CD4-positive, alpha-beta T cell (primary cell): ENCODE results near the gene MRAP. TPM values are rescaled to one million over a fixed set of nuclear protein-coding genes. Genes with fewer than 3 reads are reported as not detected.

Source experiments
- ATAC-seq: fragments of 200-7000 bp; cut with Tn5 transposase; one replicate; pipeline ENCODE4 v1.10.0; 2022; ENCODE audit warnings: mild to moderate bottlenecking; ENCODE audit not compliant: poor library complexity
- CTCF ChIA-PET: fragments of 350-600 bp; sonication (Branson Sonifier 250); formaldehyde crosslinking; loops from one replicate; lab custom pipeline; 2021; ENCODE audit warnings: antibody characterized with exemption, inconsistent platforms; lab: Charles Lee
- POLR2A ChIA-PET: fragments of 350-600 bp; sonication (Branson Sonifier 250); formaldehyde crosslinking; loops from one replicate; lab custom pipeline; 2021; ENCODE audit warnings: antibody characterized with exemption, inconsistent platforms; lab: Charles Lee
- DNase-seq, 14 experiments: peaks; one replicate each; pipeline ENCODE4 v3.0.0-alpha.2; 2013 to 2020; ENCODE audit warnings: mixed read lengths in 2 of 14
- H3K27ac ChIP-seq, 2 donors: one replicate each; pipeline versions ENCODE4 v1.5.1 to v1.7.0; 2013; ENCODE audit warnings: low read length in 2 of 2, low read depth in 1 of 2, mild to moderate bottlenecking in 1 of 2
- H3K27me3 ChIP-seq, 2 experiments: 1 replicate in 1 of 2; 2 replicates in 1 of 2; pipeline versions ENCODE4 v1.6.1 to v1.7.0; 2013; ENCODE audit warnings: low read length in 2 of 2, control low read depth in 1 of 2, mild to moderate bottlenecking in 1 of 2, moderate library complexity in 1 of 2; ENCODE audit not compliant: insufficient read depth in 2 of 2, control insufficient read depth in 1 of 2
- H3K36me3 ChIP-seq: one replicate; pipeline ENCODE4 v1.6.1; 2013; ENCODE audit warnings: low read length, control low read depth; ENCODE audit not compliant: insufficient read depth
- H3K4me1 ChIP-seq: one replicate; pipeline ENCODE4 v1.6.1; 2013; ENCODE audit warnings: low read length, control low read depth; ENCODE audit not compliant: insufficient read depth
- H3K4me3 ChIP-seq: one replicate; pipeline ENCODE4 v1.5.1; 2013; ENCODE audit warnings: mild to moderate bottlenecking, low read length, moderate library complexity
- H3K9me3 ChIP-seq, 2 experiments: 1 replicate in 1 of 2; 2 replicates in 1 of 2; pipeline versions ENCODE4 v1.6.1 to v1.7.0; 2013; ENCODE audit warnings: low read length in 2 of 2, mild to moderate bottlenecking in 2 of 2, control low read depth in 1 of 2, moderate library complexity in 1 of 2; ENCODE audit not compliant: control insufficient read depth in 1 of 2, insufficient read depth in 1 of 2
- H3K27ac Mint-ChIP-seq: one replicate; pipeline ENCODE4 v1.8.0; 2020; ENCODE audit warnings: mixed read lengths
- H3K27me3 Mint-ChIP-seq: one replicate; pipeline ENCODE4 v1.8.0; 2021; ENCODE audit warnings: mixed read lengths
- H3K36me3 Mint-ChIP-seq: one replicate; pipeline ENCODE4 v1.8.0; 2021; ENCODE audit warnings: low read depth, mixed read lengths
- H3K4me1 Mint-ChIP-seq: one replicate; pipeline ENCODE4 v1.8.0; 2021; ENCODE audit warnings: low read depth, mixed read lengths
- H3K4me3 Mint-ChIP-seq: one replicate; pipeline ENCODE4 v1.8.0; 2020; ENCODE audit warnings: mild to moderate bottlenecking, mixed read lengths
- H3K9me3 Mint-ChIP-seq: one replicate; pipeline ENCODE4 v1.8.0; 2020; ENCODE audit warnings: mixed read lengths
- intact Hi-C, 2 experiments: fragments of 100-400 bp; cut with DNase I in 1 of 2; cut with micrococcal nuclease in 1 of 2; formaldehyde crosslinking; loops; one replicate each; pipeline versions ENCODE4 v1.15.1 to v1.9.0; 2023 to 2025; cut with DNase I, micrococcal nuclease
- total RNA-seq, 174 experiments: library from RNA in 2 of 174; stranded (reverse) in 2 of 174; gene quantifications; one replicate each; pipeline ENCODE4 v1.2.3 and lab custom pipeline; 2021 to 2026
- TF ChIP-seq, protein P1 (sequence below): fragments of 200-600 bp; IDR thresholded peaks from one replicate; pipeline ENCODE4 v1.8.0; 2022; ENCODE audit warnings: antibody characterized with exemption, mild to moderate bottlenecking

The MRAP gene
- total RNA-seq, 2 experiments from 2014 or later, result not detected

DNA sequence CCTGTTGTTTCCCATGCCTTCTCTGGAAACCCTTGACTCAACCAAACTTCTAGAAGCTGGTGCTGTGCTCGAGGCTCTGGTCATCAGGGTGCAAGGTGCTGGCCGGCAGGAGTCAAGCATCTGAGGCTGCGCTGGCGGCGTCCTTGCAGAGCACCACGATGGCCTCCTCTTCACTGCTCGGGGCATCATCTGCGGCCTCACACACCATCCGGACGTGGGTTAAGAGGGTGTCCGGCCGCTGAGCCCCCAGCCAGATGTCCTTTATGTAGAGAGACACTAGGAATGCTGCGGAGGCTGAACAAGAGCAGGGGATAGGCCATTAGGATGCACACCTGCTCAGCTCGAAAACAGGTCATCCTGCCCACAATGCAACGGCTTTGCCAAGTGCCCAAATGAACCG is 16.2 kb downstream of the MRAP start:
- no peak overlapping the region for H3K27ac Mint-ChIP-seq
- TF ChIP-seq, protein P1, sequence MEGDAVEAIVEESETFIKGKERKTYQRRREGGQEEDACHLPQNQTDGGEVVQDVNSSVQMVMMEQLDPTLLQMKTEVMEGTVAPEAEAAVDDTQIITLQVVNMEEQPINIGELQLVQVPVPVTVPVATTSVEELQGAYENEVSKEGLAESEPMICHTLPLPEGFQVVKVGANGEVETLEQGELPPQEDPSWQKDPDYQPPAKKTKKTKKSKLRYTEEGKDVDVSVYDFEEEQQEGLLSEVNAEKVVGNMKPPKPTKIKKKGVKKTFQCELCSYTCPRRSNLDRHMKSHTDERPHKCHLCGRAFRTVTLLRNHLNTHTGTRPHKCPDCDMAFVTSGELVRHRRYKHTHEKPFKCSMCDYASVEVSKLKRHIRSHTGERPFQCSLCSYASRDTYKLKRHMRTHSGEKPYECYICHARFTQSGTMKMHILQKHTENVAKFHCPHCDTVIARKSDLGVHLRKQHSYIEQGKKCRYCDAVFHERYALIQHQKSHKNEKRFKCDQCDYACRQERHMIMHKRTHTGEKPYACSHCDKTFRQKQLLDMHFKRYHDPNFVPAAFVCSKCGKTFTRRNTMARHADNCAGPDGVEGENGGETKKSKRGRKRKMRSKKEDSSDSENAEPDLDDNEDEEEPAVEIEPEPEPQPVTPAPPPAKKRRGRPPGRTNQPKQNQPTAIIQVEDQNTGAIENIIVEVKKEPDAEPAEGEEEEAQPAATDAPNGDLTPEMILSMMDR, result no peak
- POLR2A ChIA-PET, result no interaction called here
- ATAC-seq (no peak), DNase-seq (no peak)
- H3K9me3 Mint-ChIP-seq, result no peaks in the 10 kb centered on the region
- no peaks in the 10 kb centered on the region for H3K4me1 Mint-ChIP-seq
- Histone ChIP-seq H3K27ac (no peak overlapping the region), H3K36me3 (peaks cover 62% of the 10 kb centered on the region), H3K9me3 (no peaks in the 10 kb centered on the region), H3K4me3 (no peak overlapping the region), H3K27me3 (no peaks in the 10 kb centered on the region), H3K4me1 (no peaks in the 10 kb centered on the region)
- H3K36me3 Mint-ChIP-seq, result peaks cover 81% of the 10 kb centered on the region
- no peak overlapping the region for H3K4me3 Mint-ChIP-seq
- intact Hi-C loops, result no loop called here
- CTCF ChIA-PET, result no interaction called here
- no peaks in the 10 kb centered on the region for H3K27me3 Mint-ChIP-seq

DNA sequence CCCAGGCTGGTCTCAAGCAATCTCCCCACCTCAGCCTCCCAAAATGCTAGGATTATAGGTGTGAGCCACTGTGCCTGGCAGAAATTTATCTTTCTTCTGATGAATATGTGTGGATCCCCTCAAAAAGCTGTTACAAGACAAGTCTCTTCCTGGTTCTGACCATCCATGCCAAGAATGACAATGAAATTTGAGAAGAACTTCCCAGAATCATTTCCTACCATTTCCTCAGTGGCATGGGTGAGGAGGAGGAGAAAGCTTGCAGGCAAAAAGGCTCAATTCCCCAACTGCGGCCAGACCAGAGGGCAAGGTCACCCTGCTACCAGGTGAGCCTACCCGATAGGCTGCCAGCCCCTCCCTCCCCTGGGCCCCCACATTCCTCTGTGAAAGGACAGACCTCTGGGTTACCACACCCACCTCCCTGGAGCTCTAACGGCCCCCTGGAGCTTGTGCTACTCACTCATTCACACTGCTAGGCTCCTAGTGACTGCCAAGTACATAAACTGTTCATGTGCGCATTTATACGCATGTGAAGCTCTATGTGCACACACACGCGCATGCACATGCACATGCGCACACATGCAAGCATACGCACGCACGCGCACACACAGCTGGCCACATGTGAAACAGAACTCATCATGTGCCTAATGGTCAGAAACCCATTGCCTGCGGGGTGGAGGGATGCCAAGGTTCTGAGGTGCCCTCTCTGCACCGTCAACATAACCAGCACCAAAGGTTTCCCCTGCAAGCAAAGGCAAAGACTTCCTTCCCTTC is 17.0 kb downstream of the MRAP start:
- Histone ChIP-seq H3K27ac (no peak overlapping the region), H3K4me3 (no peak overlapping the region), H3K9me3 (no peaks in the 10 kb centered on the region), H3K4me1 (no peaks in the 10 kb centered on the region), H3K27me3 (no peaks in the 10 kb centered on the region), H3K36me3 (peaks cover 71% of the 10 kb centered on the region)
- POLR2A ChIA-PET, result no interaction called here
- ATAC-seq (no peak), DNase-seq (no peak)
- TF ChIP-seq, protein P1, result no peak
- no peak overlapping the region for H3K4me3 Mint-ChIP-seq
- H3K27ac Mint-ChIP-seq, result no peak overlapping the region
- CTCF ChIA-PET, result no interaction called here
- peaks cover 90% of the 10 kb centered on the region for H3K36me3 Mint-ChIP-seq
- H3K4me1 Mint-ChIP-seq, result no peaks in the 10 kb centered on the region
- H3K9me3 Mint-ChIP-seq, result no peaks in the 10 kb centered on the region
- intact Hi-C loops, result no loop called here
- no peaks in the 10 kb centered on the region for H3K27me3 Mint-ChIP-seq

DNA sequence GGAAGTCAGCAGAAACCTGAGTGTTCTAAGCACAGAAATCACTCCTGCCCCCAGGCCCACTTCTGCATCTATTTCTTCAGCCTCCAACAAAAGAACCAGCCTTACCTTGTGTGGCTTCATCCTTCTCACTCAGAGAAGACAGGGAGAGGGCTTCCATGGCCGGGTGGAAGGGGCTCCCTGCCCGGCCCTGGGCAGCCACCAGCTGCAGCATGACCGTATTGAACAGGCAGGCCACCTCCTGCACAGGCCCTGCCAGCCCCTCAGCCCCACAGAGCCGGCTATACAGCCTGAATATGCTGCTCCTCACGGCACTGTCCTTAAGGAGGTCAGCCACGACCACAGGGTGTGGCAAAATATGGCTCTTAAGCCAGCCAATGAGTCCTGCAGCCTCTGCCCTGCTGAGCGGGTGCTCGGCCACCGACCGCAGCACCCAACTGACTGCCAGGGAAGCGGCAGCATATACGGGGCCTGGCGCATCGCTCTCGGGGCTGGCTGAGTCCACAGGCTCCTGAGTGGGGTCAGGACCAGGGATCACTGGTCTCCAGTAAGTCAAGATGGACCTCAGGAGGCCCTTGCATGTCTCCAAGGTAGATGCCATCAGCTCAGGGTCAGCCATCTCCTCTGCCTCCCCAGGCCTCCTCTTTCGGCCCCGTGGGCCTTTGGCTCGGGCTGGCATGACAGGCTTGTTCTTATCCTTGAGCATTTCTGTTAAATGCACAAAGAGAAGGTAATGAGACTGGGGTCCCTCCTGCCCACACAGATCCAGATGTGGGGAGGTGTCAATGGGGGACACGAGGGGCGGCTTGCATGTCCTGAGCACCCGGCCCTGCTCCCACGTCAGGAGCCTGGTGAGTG is 17.9 kb downstream of the MRAP start:
- peaks cover 91% of the 10 kb centered on the region for H3K36me3 Mint-ChIP-seq
- Histone ChIP-seq H3K4me1 (no peaks in the 10 kb centered on the region), H3K36me3 (peaks cover 77% of the 10 kb centered on the region), H3K27me3 (no peaks in the 10 kb centered on the region), H3K27ac (no peak overlapping the region), H3K4me3 (no peak overlapping the region), H3K9me3 (no peaks in the 10 kb centered on the region)
- no peaks in the 10 kb centered on the region for H3K4me1 Mint-ChIP-seq
- no peaks in the 10 kb centered on the region for H3K27me3 Mint-ChIP-seq
- DNase-seq (no peak), ATAC-seq (no peak)
- CTCF ChIA-PET, result no interaction called here
- H3K4me3 Mint-ChIP-seq, result no peak overlapping the region
- TF ChIP-seq, protein P1, result no peak
- no peaks in the 10 kb centered on the region for H3K9me3 Mint-ChIP-seq
- intact Hi-C loops, result no loop called here
- H3K27ac Mint-ChIP-seq, result no peak overlapping the region
- POLR2A ChIA-PET, result no interaction called here
